ENCODE results near the gene IFI6.
"Not testable (repeated sequence)": the region's sequence is repeated elsewhere in the genome, so short reads cannot be mapped to it uniquely, and the experiment has no call there.

The IFI6 gene

DNA sequence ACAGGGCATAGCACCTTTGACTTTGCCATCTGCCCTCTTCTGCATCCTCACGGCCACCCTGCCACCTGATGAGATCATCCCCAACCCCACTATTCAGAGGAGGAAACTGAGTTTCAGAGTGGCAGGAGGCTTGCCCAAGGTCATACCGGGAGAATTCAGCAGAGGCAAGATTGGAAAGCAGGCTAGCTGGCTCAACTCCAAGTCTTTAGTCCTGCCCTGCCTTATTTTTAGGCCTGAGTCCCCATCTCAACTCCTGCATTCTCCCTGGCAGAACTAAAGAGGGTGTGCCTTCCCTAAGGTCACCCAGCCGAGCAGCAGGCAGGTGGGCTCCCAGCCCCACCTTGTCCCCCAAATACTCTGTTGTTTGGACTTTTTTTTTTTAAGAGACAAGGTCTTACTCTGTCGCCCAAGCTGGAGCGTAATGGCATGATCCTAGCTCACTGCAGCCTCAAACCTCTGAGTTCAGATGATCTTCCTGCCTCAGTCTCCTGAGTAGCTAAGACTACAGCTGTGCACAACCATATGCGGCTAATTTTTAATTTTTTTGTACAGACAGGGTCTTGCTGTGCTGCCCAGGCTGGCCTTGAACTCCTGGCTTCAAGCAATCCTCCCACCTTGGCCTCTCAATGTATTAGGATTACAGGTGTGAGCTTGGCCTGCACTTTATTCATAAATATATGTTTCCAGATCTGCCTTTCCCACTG, 23.2 kb downstream of the IFI6 start:
- no peak overlapping the region for H3K27ac ChIP-seq (ENCODE audit: low read depth, low read length)

DNA sequence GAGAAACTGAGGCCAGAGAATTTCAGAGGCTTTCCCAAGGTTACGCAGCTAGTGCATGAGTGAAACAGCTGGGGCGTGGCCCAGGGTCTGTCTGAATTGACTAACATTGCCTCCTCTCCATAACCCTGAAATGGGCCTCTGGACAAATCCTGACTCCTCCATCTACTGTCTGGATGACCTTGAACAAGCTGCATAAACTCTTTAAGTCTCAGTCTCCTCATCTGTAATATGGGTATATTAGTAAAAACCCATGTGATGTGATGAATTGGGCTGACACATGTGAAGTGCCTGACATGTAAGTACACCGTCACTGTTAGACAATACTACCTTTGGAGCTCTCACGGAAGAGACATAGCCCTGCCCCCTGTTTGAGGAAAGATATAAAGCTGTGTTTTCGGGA, 24.7 kb downstream of the IFI6 start:
- no peak overlapping the region for H3K4me3 ChIP-seq (ENCODE audit: low read depth, low read length)
- peaks cover 13% of the 10 kb centered on the region for H3K4me1 ChIP-seq (ENCODE audit: control insufficient read depth, insufficient read depth, low read length)

More for the DNA sequence above, 23.2 kb downstream of the IFI6 start:
- no peak overlapping the region for H3K9ac ChIP-seq (ENCODE audit: low read depth, low read length)
- H3K9me3 ChIP-seq (ENCODE audit: control insufficient read depth, insufficient read depth, low read length), result no peaks in the 10 kb centered on the region
- H3K4me1 ChIP-seq (ENCODE audit: control insufficient read depth, insufficient read depth, low read length), result peaks cover 10% of the 10 kb centered on the region
- H3K27me3 ChIP-seq (ENCODE audit: control insufficient read depth, insufficient read depth, low read length), result no peaks in the 10 kb centered on the region
- no peaks in the 10 kb centered on the region for H3K36me3 ChIP-seq (ENCODE audit: control insufficient read depth, insufficient read depth, low read length)
- H3K4me3 ChIP-seq (ENCODE audit: low read depth, low read length), result no peak overlapping the region

DNA sequence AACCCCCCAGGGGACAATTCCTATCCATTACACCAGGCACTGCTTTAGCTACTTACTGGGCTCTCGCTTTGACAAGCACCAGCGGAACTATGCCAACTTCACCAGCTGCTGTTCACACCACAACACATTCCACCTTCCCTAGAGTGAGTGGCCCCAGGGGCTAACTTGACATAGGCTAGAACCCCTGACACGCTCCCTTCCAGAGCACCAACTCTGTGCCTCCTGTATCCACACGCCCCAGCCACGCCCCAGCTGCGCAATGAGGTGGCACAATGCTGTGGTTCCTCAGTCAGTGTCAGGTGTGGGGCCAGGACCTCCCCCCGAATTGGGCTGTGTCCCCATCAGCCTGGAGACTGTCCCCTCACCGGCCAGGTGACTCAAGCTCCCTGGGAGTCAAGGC, 25.3 kb downstream of the IFI6 start:
- Histone ChIP-seq H3K36me3 (ENCODE audit: control insufficient read depth, insufficient read depth, low read length) (no peaks in the 10 kb centered on the region), H3K9ac (ENCODE audit: low read depth, low read length) (no peak overlapping the region), H3K27me3 (ENCODE audit: control insufficient read depth, insufficient read depth, low read length) (no peaks in the 10 kb centered on the region), H3K9me3 (ENCODE audit: control insufficient read depth, insufficient read depth, low read length) (no peaks in the 10 kb centered on the region), H3K27ac (ENCODE audit: low read depth, low read length) (no peak overlapping the region), H3K4me3 (ENCODE audit: low read depth, low read length) (no peak overlapping the region), H3K4me1 (ENCODE audit: control insufficient read depth, insufficient read depth, low read length) (peaks cover 13% of the 10 kb centered on the region)

More for the DNA sequence above, 24.7 kb downstream of the IFI6 start:
- H3K9me3 ChIP-seq (ENCODE audit: control insufficient read depth, insufficient read depth, low read length), result no peaks in the 10 kb centered on the region
- no peak overlapping the region for H3K9ac ChIP-seq (ENCODE audit: low read depth, low read length)
- no peaks in the 10 kb centered on the region for H3K36me3 ChIP-seq (ENCODE audit: control insufficient read depth, insufficient read depth, low read length)
- no peak overlapping the region for H3K27ac ChIP-seq (ENCODE audit: low read depth, low read length)
- H3K27me3 ChIP-seq (ENCODE audit: control insufficient read depth, insufficient read depth, low read length), result no peaks in the 10 kb centered on the region

DNA sequence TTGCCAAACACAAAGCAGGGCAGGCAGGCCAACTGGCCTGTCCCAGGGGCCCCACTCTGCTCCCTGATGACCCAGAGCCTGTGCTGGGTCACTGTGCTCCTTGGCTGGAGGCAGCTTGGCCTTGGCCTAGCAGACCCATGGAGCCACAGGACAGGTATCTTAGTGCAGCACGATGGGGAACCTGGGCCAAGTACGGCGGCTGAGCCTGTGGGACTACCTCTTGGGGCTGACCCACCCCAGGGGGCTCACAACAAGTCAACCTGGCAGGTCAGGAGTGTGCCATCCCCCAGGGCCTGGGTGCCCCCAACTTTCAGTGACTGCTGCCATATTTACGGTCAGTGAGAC, 26.9 kb downstream of the IFI6 start:
- Histone ChIP-seq H3K27me3 (ENCODE audit: control insufficient read depth, insufficient read depth, low read length) (no peaks in the 10 kb centered on the region), H3K27ac (ENCODE audit: low read depth, low read length) (no peak overlapping the region), H3K9ac (ENCODE audit: low read depth, low read length) (no peak overlapping the region), H3K9me3 (ENCODE audit: control insufficient read depth, insufficient read depth, low read length) (no peaks in the 10 kb centered on the region), H3K4me3 (ENCODE audit: low read depth, low read length) (no peak overlapping the region), H3K36me3 (ENCODE audit: control insufficient read depth, insufficient read depth, low read length) (no peaks in the 10 kb centered on the region), H3K4me1 (ENCODE audit: control insufficient read depth, insufficient read depth, low read length) (peaks cover 5% of the 10 kb centered on the region; the same call in 1 of the 2 replicates)

DNA sequence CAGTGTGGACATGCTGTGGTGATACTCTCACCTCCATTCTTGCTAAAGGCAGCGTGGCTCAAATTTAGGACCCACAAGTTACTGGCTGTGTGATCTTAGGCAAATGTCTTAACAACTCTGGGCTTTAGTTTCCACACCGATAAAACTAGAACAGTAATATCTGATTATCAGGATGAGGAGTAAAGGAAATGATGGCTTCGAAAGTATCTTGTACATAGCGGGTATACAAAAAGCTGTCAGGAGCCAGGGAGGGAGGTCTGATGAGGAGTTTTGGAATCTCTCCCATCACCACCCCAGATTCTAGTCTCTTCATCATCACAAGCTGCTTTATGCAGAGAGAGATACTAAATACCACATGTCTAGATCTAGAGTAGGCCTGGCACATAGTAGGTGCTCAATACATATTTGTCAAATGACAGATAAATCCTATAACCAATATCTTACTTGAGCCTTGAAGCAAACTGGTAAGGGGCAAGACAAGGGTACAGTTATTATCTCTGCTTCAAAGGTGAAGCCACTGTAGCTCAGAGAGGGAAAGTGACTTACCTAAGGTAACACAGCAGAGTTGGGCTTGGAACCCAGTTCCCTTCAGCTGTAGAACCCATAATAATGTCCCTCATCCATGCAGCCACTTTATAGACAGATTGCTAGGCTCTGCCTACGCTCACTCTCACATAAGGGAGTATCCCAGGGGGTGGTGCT, 27.5 kb downstream of the IFI6 start:
- Histone ChIP-seq H3K4me3 (ENCODE audit: low read depth, low read length) (no peak overlapping the region), H3K9me3 (ENCODE audit: control insufficient read depth, insufficient read depth, low read length) (no peaks in the 10 kb centered on the region), H3K36me3 (ENCODE audit: control insufficient read depth, insufficient read depth, low read length) (no peaks in the 10 kb centered on the region), H3K27me3 (ENCODE audit: control insufficient read depth, insufficient read depth, low read length) (no peaks in the 10 kb centered on the region), H3K4me1 (ENCODE audit: control insufficient read depth, insufficient read depth, low read length) (0 out of 2 replicates have a peak, but pooled peaks cover 4% of the 10 kb centered on the region), H3K27ac (ENCODE audit: low read depth, low read length) (no peak overlapping the region), H3K9ac (ENCODE audit: low read depth, low read length) (no peak overlapping the region)

DNA sequence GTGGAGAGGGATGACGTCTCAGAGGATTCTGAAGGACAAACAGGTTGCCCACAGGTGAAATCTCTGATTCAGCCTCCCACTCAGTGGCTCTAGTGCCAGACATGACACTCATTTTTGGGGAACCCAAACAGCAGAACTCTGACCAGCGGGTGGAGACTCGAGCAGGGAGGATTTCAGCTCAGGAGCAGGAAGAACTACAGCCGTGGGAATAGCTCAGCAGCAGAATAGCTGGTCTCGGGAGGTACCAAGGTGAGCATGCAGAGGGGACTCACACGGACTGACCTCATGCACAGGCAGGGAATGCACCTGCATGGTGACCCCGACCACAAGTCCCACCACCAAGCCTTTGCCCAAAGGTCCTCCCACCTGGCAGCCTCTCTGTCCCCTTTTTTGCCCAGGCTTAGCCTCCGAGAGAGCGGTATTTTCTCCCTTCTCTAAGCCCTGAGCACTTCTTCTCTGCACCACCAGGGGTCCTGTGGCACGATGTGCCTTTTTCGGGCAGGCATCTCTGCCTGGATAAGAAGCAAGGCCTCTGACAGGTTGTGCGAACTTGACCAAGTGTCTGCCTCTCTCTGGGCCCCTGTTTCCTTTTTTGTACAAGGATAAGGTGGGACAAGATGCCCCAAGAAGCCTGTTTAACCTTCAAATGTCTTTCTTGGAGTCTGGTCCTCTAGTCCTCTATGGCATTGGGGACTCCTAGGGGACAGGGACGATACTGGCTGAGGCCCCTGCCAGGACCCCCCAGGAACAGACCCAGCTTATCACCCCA, 28.2 kb downstream of the IFI6 start:
- H3K27me3 ChIP-seq (ENCODE audit: control insufficient read depth, insufficient read depth, low read length), result no peaks in the 10 kb centered on the region
- no peak overlapping the region for H3K4me3 ChIP-seq (ENCODE audit: low read depth, low read length)
- 0 out of 2 replicates have a peak, but pooled peaks cover 4% of the 10 kb centered on the region for H3K4me1 ChIP-seq (ENCODE audit: control insufficient read depth, insufficient read depth, low read length)
- H3K9ac ChIP-seq (ENCODE audit: low read depth, low read length), result no peak overlapping the region
- no peak overlapping the region for H3K27ac ChIP-seq (ENCODE audit: low read depth, low read length)
- H3K36me3 ChIP-seq (ENCODE audit: control insufficient read depth, insufficient read depth, low read length), result no peaks in the 10 kb centered on the region
- H3K9me3 ChIP-seq (ENCODE audit: control insufficient read depth, insufficient read depth, low read length), result no peaks in the 10 kb centered on the region

DNA sequence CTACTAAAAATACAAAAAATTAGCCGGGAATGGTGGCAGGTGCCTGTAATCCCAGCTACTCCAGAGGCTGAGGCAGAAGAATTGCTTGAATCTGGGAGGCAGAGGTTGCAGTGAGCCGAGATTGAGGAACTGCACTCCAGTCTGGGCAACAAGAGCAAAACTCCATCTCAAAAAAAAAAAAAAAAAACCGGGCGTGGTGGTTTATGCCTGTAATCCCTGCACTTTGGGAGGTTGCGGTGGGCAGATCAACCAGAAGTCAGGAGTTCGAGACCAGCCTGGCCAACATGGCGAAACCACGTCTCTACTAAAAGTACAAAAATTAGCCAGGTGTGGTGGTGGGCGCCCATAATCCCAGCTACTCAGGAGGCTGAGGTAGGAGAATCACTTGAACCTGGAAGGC, 31.5 kb downstream of the IFI6 start:
- H3K36me3 ChIP-seq (ENCODE audit: control insufficient read depth, insufficient read depth, low read length); H3K9me3 ChIP-seq (ENCODE audit: control insufficient read depth, insufficient read depth, low read length); H3K4me1 ChIP-seq (ENCODE audit: control insufficient read depth, insufficient read depth, low read length); H3K27me3 ChIP-seq (ENCODE audit: control insufficient read depth, insufficient read depth, low read length); H3K27ac ChIP-seq (ENCODE audit: low read depth, low read length); H3K4me3 ChIP-seq (ENCODE audit: low read depth, low read length); H3K9ac ChIP-seq (ENCODE audit: low read depth, low read length): not testable (repeated sequence)

DNA sequence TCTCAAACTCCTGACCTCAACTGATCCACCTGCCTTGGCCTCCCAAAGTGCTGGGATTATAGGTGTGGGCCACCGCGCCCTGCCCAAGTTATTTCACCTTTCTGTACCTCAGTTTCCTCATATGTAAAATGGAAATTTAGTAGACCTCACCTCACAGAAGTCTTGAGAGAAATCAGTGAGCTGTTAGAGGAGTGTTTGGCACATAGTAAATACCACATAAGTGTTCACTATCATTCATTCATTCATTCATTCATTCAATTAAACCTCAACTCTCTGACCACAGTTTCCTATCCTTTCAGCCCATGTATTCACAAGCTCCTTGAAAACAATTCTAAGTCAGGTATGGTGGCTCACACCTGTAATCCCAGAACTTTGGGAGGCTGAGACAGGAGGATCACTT, 33.2 kb downstream of the IFI6 start:
- H3K9me3 ChIP-seq (ENCODE audit: control insufficient read depth, insufficient read depth, low read length), result no peaks in the 10 kb centered on the region
- no peak overlapping the region for H3K27ac ChIP-seq (ENCODE audit: low read depth, low read length)
- H3K4me3 ChIP-seq (ENCODE audit: low read depth, low read length), result no peak overlapping the region
- 0 out of 2 replicates have a peak, but pooled peaks cover 4% of the 10 kb centered on the region for H3K4me1 ChIP-seq (ENCODE audit: control insufficient read depth, insufficient read depth, low read length)
- no peaks in the 10 kb centered on the region for H3K36me3 ChIP-seq (ENCODE audit: control insufficient read depth, insufficient read depth, low read length)
- peaks cover 21% of the 10 kb centered on the region for H3K27me3 ChIP-seq (ENCODE audit: control insufficient read depth, insufficient read depth, low read length)
- no peak overlapping the region for H3K9ac ChIP-seq (ENCODE audit: low read depth, low read length)

DNA sequence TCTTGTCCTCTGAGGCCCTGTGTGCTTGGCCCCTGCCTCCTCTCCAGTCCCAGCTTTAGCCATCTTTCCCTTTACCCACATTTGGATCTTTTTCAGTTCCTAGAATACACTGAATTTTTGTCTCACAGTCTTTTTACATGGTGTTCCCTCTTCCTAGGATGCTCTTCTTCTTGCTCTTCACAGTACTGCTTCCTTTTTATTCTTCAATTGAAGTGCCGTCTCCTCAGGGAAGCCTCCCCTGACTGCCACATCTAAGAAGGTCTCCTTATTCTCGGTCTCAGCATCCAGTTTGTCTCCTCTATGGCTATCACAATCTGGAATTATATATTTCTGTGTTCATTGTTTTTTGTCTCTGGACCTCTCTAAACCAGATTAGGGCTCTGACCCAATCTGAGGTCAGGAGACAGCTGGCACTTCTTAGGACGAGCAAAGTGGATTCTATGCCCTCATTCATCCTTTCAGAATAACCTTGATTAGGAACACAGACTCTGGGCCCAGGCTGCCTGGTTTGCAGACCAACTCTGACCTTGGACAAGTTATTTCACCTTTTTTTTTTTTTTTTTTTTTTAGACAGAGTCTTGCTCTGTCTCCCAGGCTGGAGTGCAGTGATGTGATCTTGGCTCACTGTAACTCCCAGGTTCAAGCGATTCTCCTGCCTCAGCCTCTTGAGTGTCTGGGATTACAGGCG, 33.8 kb downstream of the IFI6 start:
- H3K27ac ChIP-seq (ENCODE audit: low read depth, low read length), result no peak overlapping the region
- no peaks in the 10 kb centered on the region for H3K36me3 ChIP-seq (ENCODE audit: control insufficient read depth, insufficient read depth, low read length)
- no peaks in the 10 kb centered on the region for H3K9me3 ChIP-seq (ENCODE audit: control insufficient read depth, insufficient read depth, low read length)
- no peak overlapping the region for H3K4me3 ChIP-seq (ENCODE audit: low read depth, low read length)
- H3K9ac ChIP-seq (ENCODE audit: low read depth, low read length), result no peak overlapping the region
- no peaks in the 10 kb centered on the region for H3K4me1 ChIP-seq (ENCODE audit: control insufficient read depth, insufficient read depth, low read length)
- peaks cover 27% of the 10 kb centered on the region for H3K27me3 ChIP-seq (ENCODE audit: control insufficient read depth, insufficient read depth, low read length)

DNA sequence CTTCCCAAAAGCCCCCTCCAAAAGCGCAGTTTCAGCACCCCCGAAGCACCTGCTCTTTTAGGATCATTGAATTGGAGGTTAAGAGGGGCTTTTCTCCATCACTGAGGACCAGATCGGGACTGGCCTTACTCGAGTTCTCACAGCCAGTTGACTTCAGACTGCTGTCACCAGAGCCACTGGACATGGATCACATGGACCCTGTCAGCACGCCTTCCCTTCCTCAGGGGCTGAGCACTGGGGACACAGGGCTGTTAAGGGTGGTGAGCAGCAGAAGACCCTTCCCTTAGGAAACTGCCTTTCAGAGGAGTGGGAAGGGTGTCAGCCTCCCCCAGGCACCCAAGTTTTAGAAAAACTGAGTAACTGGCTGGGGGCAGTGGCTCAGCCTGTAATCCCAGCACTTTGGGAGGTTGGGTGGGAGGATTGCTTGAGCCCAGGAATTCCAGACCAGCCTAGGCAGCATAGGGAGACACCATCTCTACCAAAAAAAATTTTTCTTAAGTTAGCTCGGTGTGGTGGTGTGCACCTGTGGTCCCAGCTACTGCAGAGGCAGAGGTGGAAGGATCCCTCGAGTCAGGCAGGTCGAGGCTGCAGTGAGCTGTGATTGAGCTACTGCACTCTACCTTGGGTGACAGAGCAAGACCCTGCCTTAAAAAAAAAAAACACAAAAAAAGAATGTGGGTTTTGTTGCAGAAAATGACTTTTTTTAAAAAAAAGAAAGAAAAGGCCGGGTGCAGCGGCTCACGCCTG, 36.4 kb downstream of the IFI6 start:
- Histone ChIP-seq H3K9ac (ENCODE audit: low read depth, low read length) (no peak overlapping the region), H3K27me3 (ENCODE audit: control insufficient read depth, insufficient read depth, low read length) (peaks cover 39% of the 10 kb centered on the region), H3K27ac (ENCODE audit: low read depth, low read length) (no peak overlapping the region), H3K4me3 (ENCODE audit: low read depth, low read length) (no peak overlapping the region), H3K36me3 (ENCODE audit: control insufficient read depth, insufficient read depth, low read length) (no peaks in the 10 kb centered on the region), H3K9me3 (ENCODE audit: control insufficient read depth, insufficient read depth, low read length) (no peaks in the 10 kb centered on the region), H3K4me1 (ENCODE audit: control insufficient read depth, insufficient read depth, low read length) (peaks cover 4% of the 10 kb centered on the region; the same call in 1 of the 2 replicates)
